CD4-positive, alpha-beta memory T cell (primary cell): ENCODE measurements around the gene DAB1. TPM values are rescaled to one million over a fixed set of nuclear protein-coding genes. Genes with fewer than 3 reads are reported as not detected.

Experiments
- CTCF ChIA-PET: fragments of 350-600 bp; sonication (Branson Sonifier 250); formaldehyde crosslinking; loops from one replicate; lab custom pipeline; 2021; ENCODE audit warnings: inconsistent platforms; ENCODE audit not compliant: partially characterized antibody; lab: Charles Lee
- POLR2A ChIA-PET: fragments of 350-600 bp; sonication (Branson Sonifier 250); formaldehyde crosslinking; loops from one replicate; lab custom pipeline; 2021; ENCODE audit not compliant: partially characterized antibody; lab: Charles Lee
- DNase-seq, 5 donors: peaks; one replicate each; pipeline versions ENCODE4 v3.0.0 to v3.0.0-alpha.2; 2020 to 2022; ENCODE audit warnings: mixed read lengths in 1 of 5
- H3K27ac ChIP-seq: one replicate; pipeline ENCODE4 v1.7.0; 2013; ENCODE audit warnings: low read depth, low read length
- H3K27me3 ChIP-seq: 2 replicates; pipeline ENCODE4 v1.7.0; 2013; ENCODE audit warnings: mild to moderate bottlenecking, low read length, moderate library complexity; ENCODE audit not compliant: insufficient read depth
- H3K36me3 ChIP-seq: 2 replicates; pipeline ENCODE4 v1.7.0; 2013; ENCODE audit warnings: mild to moderate bottlenecking, low read length, moderate library complexity; ENCODE audit not compliant: insufficient read depth
- H3K4me1 ChIP-seq: 2 replicates; pipeline ENCODE4 v1.7.0; 2013; ENCODE audit warnings: mild to moderate bottlenecking, low read length, moderate library complexity; ENCODE audit not compliant: insufficient read depth
- H3K4me3 ChIP-seq, 2 donors: one replicate each; pipeline ENCODE4 v1.7.0; 2013; ENCODE audit warnings: low read length in 2 of 2, mild to moderate bottlenecking in 1 of 2
- H3K9me3 ChIP-seq, 2 donors: one replicate each; pipeline ENCODE4 v1.7.0; 2013; ENCODE audit warnings: low read length in 2 of 2, control low read depth in 1 of 2; ENCODE audit not compliant: control insufficient read depth in 1 of 2
- H3K27ac Mint-ChIP-seq, 7 donors: one replicate each; pipeline ENCODE4 v1.8.0; 2020 to 2021; ENCODE audit warnings: mixed read lengths in 7 of 7, mild to moderate bottlenecking in 6 of 7, inconsistent platforms in 3 of 7, moderate library complexity in 3 of 7
- H3K27me3 Mint-ChIP-seq, 2 donors: one replicate each; pipeline ENCODE4 v1.8.0; 2020 to 2021; ENCODE audit warnings: mixed read lengths in 2 of 2
- H3K36me3 Mint-ChIP-seq, 2 donors: one replicate each; pipeline ENCODE4 v1.8.0; 2020 to 2021; ENCODE audit warnings: mixed read lengths in 2 of 2, inconsistent platforms in 1 of 2, mild to moderate bottlenecking in 1 of 2
- H3K4me1 Mint-ChIP-seq, 4 donors: one replicate each; pipeline ENCODE4 v1.8.0; 2020 to 2021; ENCODE audit warnings: mixed read lengths in 4 of 4, mild to moderate bottlenecking in 1 of 4
- H3K4me3 Mint-ChIP-seq, 8 donors: one replicate each; pipeline ENCODE4 v1.8.0; 2020 to 2021; ENCODE audit warnings: mixed read lengths in 8 of 8, mild to moderate bottlenecking in 7 of 8, moderate library complexity in 6 of 8, inconsistent platforms in 3 of 8
- H3K9me3 Mint-ChIP-seq, 8 donors: one replicate each; pipeline ENCODE4 v1.8.0; 2020 to 2021; ENCODE audit warnings: mixed read lengths in 8 of 8, mild to moderate bottlenecking in 5 of 8, inconsistent platforms in 3 of 8, moderate library complexity in 1 of 8
- intact Hi-C: fragments of 100-400 bp; cut with micrococcal nuclease; formaldehyde crosslinking; loops from one replicate; pipeline ENCODE4 v1.15.1; 2023
- polyA plus RNA-seq, 2 donors: library from polyadenylated mRNA; unstranded; fragments of 300-500 nt; fragmentation: Illumina TruSeq; gene quantifications; one replicate each; pipeline ENCODE4 v1.2.3, GENCODE V29; 2021
- total RNA-seq, 2 experiments: library from RNA; stranded (reverse); gene quantifications; one replicate each; pipeline ENCODE4 v1.2.3, GENCODE V29; 2021

DAB1 gene
- total and polyA plus RNA-seq, 4 experiments from 2014 or later: 1.5 to 3.9 (median 3.2) TPM

DNA sequence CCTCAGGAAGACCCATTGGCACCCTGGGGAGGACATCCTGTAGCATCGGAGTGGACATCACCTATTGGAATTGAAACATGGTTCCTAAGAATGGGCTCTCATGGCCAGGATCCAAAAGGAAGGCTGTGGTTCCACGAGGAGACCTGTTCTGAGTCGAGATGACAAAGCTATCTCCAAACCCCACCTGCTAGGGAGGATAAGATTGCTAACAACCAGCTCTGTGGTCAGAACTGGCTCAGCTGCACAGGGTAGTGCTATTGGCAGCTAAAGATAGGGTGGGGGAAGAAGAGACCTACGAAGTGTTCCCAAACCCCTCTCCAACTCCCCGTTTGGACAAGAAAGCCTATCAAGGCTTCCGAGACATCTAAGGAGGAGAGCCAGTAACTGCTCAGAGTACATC, 440.4 kb downstream of the DAB1 start:
- no peak overlapping the region for H3K27ac ChIP-seq

GRCh38 chr1:56979986-56980755, 443.7 kb downstream of the DAB1 start:
- no peaks in the 10 kb centered on the region for H3K36me3 Mint-ChIP-seq
- DNase-seq: no peak
- H3K4me1 Mint-ChIP-seq: no peaks in the 10 kb centered on the region
- Histone ChIP-seq H3K27ac (no peak overlapping the region), H3K36me3 (no peaks in the 10 kb centered on the region), H3K4me1 (no peaks in the 10 kb centered on the region), H3K27me3 (no peaks in the 10 kb centered on the region), H3K4me3 (no peak overlapping the region), H3K9me3 (no peaks in the 10 kb centered on the region)
- H3K27me3 Mint-ChIP-seq: peaks cover 5 to 7% of the 10 kb centered on the region in 2 donors
- ChIA-PET CTCF (interaction anchor here (1.1 kb wide), 1 partner anchor 22 kb away, joined by 3 read pairs; no protein-coding TSS in a partner anchor), POLR2A (no interaction called here)
- H3K4me3 Mint-ChIP-seq: no peak overlapping the region
- intact Hi-C loops: no loop called here
- no peak overlapping the region for H3K27ac Mint-ChIP-seq
- peaks cover 0 to 5% (median 1%) of the 10 kb centered on the region in 8 donors for H3K9me3 Mint-ChIP-seq

More for the DNA sequence above, 440.4 kb downstream of the DAB1 start:
- H3K9me3 Mint-ChIP-seq: peaks cover 0 to 3% (median 0%) of the 10 kb centered on the region in 8 donors
- H3K4me3 Mint-ChIP-seq: no peak overlapping the region
- intact Hi-C loops: no loop called here
- CTCF ChIA-PET: no interaction called here
- H3K4me1 Mint-ChIP-seq: no peaks in the 10 kb centered on the region
- H3K36me3 Mint-ChIP-seq: no peaks in the 10 kb centered on the region
- H3K36me3 ChIP-seq: no peaks in the 10 kb centered on the region
- no peaks in the 10 kb centered on the region for H3K9me3 ChIP-seq
- no peak overlapping the region for H3K27ac Mint-ChIP-seq
- POLR2A ChIA-PET: no interaction called here
- DNase-seq: no peak
- H3K4me1 ChIP-seq: no peaks in the 10 kb centered on the region
- peaks cover under 1 to 7% of the 10 kb centered on the region in 2 donors for H3K27me3 Mint-ChIP-seq
- no peak overlapping the region for H3K4me3 ChIP-seq
- H3K27me3 ChIP-seq: no peaks in the 10 kb centered on the region

DNA sequence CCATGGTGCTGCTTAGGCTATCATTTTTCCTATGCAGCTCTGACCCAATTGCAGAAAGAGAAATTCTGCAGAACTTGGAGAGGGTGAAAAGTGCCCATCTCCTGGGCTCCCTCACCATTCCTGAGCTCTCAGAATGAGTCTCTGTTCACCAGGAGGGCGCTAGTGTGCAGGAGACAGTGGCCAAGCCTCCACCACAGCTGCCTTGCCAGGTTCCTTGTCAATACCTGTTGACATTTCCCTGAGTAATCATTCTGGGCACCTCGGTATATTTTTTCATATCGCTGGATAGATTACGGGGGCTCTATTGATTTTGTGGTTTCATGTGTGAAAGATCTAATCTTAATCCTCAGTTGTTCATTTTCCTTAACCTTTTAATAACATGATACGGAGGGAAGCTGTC, 445.0 kb downstream of the DAB1 start:
- H3K4me1 ChIP-seq: no peaks in the 10 kb centered on the region
- ChIA-PET CTCF (no interaction called here), POLR2A (no interaction called here)
- Mint-ChIP-seq H3K9me3 (peaks cover 0 to 4% (median 1%) of the 10 kb centered on the region in 8 donors), H3K4me3 (no peak overlapping the region), H3K27ac (no peak overlapping the region), H3K27me3 (peaks cover 5 to 7% of the 10 kb centered on the region in 2 donors), H3K36me3 (no peaks in the 10 kb centered on the region), H3K4me1 (no peaks in the 10 kb centered on the region)
- no peaks in the 10 kb centered on the region for H3K27me3 ChIP-seq
- intact Hi-C loops: no loop called here
- H3K9me3 ChIP-seq: no peaks in the 10 kb centered on the region
- H3K4me3 ChIP-seq: no peak overlapping the region
- H3K27ac ChIP-seq: no peak overlapping the region
- DNase-seq: no peak
- no peaks in the 10 kb centered on the region for H3K36me3 ChIP-seq

DNA sequence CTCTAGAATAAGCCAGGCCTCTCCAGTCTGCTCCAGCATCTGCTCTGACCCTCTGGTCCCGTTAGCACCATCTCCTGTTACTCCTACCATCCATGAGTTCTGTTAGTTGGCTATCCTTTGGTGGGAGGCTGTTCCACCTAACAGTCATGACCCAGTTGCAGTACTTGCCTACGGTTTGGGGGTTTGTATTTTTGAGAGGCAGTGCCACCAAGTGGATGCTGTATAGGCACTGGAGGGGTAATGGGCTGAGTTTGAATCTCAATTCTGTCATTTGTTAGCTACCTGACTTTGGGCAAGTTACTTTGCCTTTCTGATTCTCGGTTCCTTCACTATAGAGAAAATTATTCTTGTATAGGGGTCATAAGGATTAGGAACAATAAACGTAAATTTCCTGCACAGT, 445.9 kb downstream of the DAB1 start:
- peaks cover 0 to 5% (median 1%) of the 10 kb centered on the region in 8 donors for H3K9me3 Mint-ChIP-seq
- H3K27ac Mint-ChIP-seq: no peak overlapping the region
- intact Hi-C loops: no loop called here
- H3K36me3 ChIP-seq: no peaks in the 10 kb centered on the region
- H3K4me3 Mint-ChIP-seq: no peak overlapping the region
- no peaks in the 10 kb centered on the region for H3K9me3 ChIP-seq
- no peak overlapping the region for H3K27ac ChIP-seq
- no peaks in the 10 kb centered on the region for H3K36me3 Mint-ChIP-seq
- H3K4me1 Mint-ChIP-seq: no peaks in the 10 kb centered on the region
- CTCF ChIA-PET: no interaction called here
- H3K4me3 ChIP-seq: no peak overlapping the region
- H3K27me3 ChIP-seq: no peaks in the 10 kb centered on the region
- H3K4me1 ChIP-seq: no peaks in the 10 kb centered on the region
- POLR2A ChIA-PET: no interaction called here
- no peak for DNase-seq
- H3K27me3 Mint-ChIP-seq: peaks cover 5 to 6% of the 10 kb centered on the region in 2 donors

GRCh38 chr1:56975446-56975845, 448.4 kb downstream of the DAB1 start:
- peaks cover 0 to 5% (median 2%) of the 10 kb centered on the region in 8 donors for H3K9me3 Mint-ChIP-seq
- no peak overlapping the region for H3K27ac ChIP-seq
- peaks cover 2 to 5% of the 10 kb centered on the region in 2 donors for H3K27me3 Mint-ChIP-seq
- POLR2A ChIA-PET: no interaction called here
- intact Hi-C loops: no loop called here
- no peaks in the 10 kb centered on the region for H3K9me3 ChIP-seq
- H3K4me3 Mint-ChIP-seq: no peak overlapping the region
- H3K4me3 ChIP-seq: no peak overlapping the region
- no peak for DNase-seq
- no peaks in the 10 kb centered on the region for H3K36me3 ChIP-seq
- no peak overlapping the region for H3K27ac Mint-ChIP-seq
- no peaks in the 10 kb centered on the region for H3K27me3 ChIP-seq
- no peaks in the 10 kb centered on the region for H3K36me3 Mint-ChIP-seq
- CTCF ChIA-PET: no interaction called here
- no peaks in the 10 kb centered on the region for H3K4me1 ChIP-seq
- H3K4me1 Mint-ChIP-seq: no peaks in the 10 kb centered on the region

GRCh38 chr1:56973923-56974742, 449.7 kb downstream of the DAB1 start:
- ChIA-PET POLR2A (no interaction called here), CTCF (no interaction called here)
- no peaks in the 10 kb centered on the region for H3K36me3 Mint-ChIP-seq

DNA sequence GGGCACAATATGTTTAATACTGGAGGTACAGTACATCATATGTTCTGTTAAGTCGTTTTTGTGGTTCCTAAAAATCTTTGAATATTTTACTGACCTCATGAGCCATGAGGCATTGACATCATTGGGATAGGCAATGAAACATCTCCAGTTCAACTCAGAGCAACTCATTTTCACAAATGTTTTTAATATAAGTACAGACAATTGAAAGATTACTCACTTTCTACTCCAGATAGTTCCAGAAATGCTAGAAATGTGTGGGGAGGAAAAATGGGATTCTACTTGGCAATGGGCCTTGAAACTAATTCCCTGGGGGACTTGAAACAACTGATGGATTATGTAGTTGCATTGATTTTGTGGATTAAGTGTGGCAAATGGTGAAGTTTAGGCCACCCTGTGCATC, 450.9 kb downstream of the DAB1 start:
- no peak for DNase-seq
- H3K27ac Mint-ChIP-seq: no peak overlapping the region
- no peaks in the 10 kb centered on the region for H3K4me1 Mint-ChIP-seq
- Histone ChIP-seq H3K27me3 (no peaks in the 10 kb centered on the region), H3K4me1 (no peaks in the 10 kb centered on the region), H3K27ac (no peak overlapping the region), H3K9me3 (no peaks in the 10 kb centered on the region), H3K36me3 (no peaks in the 10 kb centered on the region), H3K4me3 (no peak overlapping the region)
- H3K27me3 Mint-ChIP-seq: no peaks in the 10 kb centered on the region
- peaks cover 0 to 9% (median 3%) of the 10 kb centered on the region in 8 donors for H3K9me3 Mint-ChIP-seq
- H3K4me3 Mint-ChIP-seq: no peak overlapping the region
- H3K36me3 Mint-ChIP-seq: no peaks in the 10 kb centered on the region
- ChIA-PET CTCF (no interaction called here), POLR2A (no interaction called here)
- intact Hi-C loops: no loop called here

More at GRCh38 chr1:56973923-56974742, 449.7 kb downstream of the DAB1 start:
- H3K27me3 Mint-ChIP-seq: peaks cover 1 to 5% of the 10 kb centered on the region in 2 donors
- DNase-seq: no peak
- no peaks in the 10 kb centered on the region for H3K36me3 ChIP-seq
- H3K4me1 Mint-ChIP-seq: no peaks in the 10 kb centered on the region
- intact Hi-C loops: no loop called here
- no peaks in the 10 kb centered on the region for H3K9me3 ChIP-seq
- no peak overlapping the region for H3K27ac Mint-ChIP-seq
- H3K4me3 ChIP-seq: no peak overlapping the region
- H3K27me3 ChIP-seq: no peaks in the 10 kb centered on the region
- peaks cover 0 to 6% (median 2%) of the 10 kb centered on the region in 8 donors for H3K9me3 Mint-ChIP-seq
- no peaks in the 10 kb centered on the region for H3K4me1 ChIP-seq
- no peak overlapping the region for H3K4me3 Mint-ChIP-seq
- H3K27ac ChIP-seq: no peak overlapping the region
